DMS79 (cell line): ENCODE data around the gene NDUFA6.
A peak's percentile ranks its signal among the peaks of the same experiment; 100 is the strongest.
"Not testable (repeated sequence)": the region's sequence is repeated elsewhere in the genome, so short reads cannot be mapped to it uniquely, and the experiment has no call there.

Experiments
- DNase-seq: peaks from one replicate; lab custom pipeline; 2025; lab: John Stamatoyannopoulos, UW

NDUFA6 gene

DNA sequence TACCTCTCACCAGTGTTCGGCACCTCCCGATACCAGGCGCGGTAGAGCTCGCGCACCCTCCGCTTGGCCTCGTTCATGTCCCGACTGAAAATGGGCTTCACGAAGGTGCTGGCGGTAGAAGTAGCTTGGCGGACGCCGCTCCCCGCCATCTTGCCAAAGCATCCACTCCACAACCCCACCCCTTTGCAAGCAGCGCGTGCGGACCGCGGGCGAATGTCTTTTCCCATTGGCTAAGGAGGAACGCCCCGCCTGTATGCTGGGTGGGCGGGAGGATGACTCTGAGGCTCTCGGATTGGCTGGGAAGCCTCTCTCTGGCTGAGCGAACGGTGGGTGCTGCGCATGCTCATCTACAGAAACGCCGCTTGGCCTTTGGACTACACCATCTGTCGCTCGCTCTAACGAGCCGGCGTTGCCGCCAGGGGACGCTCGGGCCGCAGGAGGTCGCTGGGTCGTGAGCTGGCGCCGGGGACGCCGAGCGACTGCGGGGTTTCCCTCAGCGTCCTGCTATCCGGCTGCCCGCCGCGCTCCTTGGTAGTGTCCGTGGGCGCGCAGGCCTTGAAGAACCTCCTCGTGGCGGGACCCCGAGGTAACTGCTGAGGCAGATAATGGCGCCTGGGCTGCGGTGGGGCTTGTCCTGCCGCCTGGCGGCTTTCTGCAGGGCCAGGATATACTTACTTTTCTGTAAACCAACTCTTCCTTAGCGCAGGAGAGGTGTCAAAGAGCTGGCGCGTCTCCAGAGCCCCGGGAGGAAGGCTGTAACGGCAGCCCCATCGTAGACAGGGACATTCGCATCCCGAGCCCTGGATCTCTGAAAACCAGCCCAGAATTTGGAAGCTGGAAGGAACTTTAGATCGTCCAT lies at the start of gene NDUFA6:
Gene NDUFA6 (minus strand): TSS at position 177 of the 859 bp plus-strand sequence. CDS start 28 bp downstream, at position 149.
- DNase-seq = peak; percentile 90

DNA sequence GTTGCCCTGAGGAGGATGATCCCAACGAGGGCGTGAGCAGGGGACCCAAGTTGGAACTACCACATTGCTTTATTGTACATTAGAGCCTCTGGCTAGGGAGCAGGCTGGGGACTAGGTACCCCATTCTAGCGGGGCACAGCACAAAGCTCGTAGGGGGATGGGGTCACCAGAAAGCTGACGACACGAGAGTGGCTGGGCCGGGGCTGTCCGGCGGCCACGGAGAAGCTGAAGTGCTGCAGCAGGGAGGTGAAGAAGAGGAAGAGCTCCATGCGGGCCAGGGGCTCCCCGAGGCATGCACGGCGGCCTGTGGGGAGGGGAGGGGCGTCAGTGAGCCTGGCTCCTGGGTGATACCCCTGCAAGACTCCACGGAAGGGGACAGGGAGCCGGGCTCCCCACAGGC lies 49.6 kb upstream of the NDUFA6 start:
- not testable (repeated sequence) for DNase-seq

DNA sequence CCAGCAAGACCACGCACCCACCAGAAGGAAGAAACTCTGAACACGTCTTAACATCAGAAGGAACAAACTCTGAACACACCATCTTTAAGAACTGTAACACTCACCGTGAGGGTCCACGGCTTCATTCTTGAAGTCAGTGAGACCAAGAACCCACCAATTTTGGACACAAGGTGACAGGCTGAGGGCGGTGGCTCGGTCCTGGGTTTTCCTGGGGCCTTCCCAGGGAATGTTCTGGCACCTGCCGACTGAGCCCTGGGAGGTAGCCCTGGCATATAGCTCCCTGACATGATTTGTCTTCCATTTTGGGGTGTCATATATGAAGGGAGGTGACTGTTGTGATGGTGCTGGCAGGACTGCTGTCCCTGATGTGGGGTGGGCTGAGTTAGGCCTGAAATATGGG lies 48.9 kb upstream of the NDUFA6 start:
- not testable (repeated sequence) for DNase-seq

DNA sequence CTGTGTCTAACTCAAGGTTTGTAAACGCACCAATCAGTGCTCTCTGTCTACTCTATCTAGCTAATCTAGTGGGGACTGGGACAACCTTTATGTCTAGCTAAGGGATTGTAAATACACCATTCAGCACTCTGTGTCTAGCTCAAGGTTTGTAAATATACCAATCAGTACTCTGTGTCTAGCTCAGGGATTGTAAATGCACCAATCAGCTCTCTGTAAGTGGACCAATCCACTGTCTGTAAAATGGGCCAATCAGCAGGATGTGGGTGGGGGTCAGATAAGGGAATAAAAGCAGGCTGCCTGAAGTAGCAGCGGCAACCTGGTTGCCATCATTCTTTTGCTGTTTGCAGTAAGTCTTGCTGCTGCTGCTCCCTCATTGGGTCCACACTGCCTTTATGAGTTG lies 48.4 kb upstream of the NDUFA6 start:
- DNase-seq = no peak

DNA sequence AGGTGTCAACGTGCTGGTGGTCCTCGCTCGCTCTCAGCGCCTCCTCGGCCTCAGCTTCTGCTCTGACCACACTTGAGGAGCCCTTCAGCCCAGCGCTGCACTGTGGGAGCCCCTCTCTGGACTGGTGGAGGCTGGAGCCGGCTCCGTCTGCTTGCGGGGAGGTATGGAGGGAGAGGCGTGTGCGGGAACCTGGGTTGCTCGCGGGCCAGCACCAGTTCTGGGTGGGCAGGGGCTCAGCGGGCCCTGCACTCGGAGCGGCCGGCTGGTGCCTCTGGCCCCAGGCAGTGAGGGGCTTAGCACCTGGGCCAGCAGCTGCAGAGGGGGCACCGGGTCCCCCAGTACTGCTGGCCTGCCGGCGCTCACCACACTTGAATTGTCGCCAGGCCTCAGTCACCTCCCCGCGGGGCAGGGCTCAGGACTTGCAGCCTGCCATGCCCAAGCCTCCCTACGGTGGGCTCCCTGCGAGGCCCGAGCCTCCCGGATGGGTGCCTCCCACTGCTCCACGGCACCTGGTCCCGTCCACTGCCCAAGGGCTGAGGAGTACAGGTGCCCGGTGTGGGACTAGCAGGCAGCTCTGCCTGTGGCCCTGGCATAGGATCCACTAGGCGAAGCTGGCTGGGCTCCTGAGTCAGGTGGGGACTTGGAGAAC lies 47.7 kb upstream of the NDUFA6 start:
- DNase-seq = no peak

DNA sequence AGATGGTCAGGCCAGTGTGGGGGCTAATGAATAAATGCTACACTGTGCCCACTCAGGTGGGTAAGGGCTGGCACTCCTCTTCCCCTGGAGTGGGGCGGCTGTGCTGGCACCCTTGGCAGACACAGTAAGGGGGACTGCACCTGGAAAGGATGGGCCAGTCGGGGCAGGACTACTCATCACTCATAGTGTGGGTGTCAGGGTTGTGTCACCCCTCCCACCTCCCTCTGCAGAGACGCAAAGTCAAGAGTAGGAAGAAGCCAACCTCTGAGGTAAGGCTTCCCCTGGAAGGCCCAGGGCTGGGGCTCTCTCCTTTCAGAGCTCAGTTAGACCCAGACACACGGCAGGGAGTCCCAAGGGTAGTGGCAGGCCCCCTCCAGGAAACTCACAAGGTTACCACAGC lies 45.1 kb upstream of the NDUFA6 start:
- not testable (repeated sequence) for DNase-seq

DNA sequence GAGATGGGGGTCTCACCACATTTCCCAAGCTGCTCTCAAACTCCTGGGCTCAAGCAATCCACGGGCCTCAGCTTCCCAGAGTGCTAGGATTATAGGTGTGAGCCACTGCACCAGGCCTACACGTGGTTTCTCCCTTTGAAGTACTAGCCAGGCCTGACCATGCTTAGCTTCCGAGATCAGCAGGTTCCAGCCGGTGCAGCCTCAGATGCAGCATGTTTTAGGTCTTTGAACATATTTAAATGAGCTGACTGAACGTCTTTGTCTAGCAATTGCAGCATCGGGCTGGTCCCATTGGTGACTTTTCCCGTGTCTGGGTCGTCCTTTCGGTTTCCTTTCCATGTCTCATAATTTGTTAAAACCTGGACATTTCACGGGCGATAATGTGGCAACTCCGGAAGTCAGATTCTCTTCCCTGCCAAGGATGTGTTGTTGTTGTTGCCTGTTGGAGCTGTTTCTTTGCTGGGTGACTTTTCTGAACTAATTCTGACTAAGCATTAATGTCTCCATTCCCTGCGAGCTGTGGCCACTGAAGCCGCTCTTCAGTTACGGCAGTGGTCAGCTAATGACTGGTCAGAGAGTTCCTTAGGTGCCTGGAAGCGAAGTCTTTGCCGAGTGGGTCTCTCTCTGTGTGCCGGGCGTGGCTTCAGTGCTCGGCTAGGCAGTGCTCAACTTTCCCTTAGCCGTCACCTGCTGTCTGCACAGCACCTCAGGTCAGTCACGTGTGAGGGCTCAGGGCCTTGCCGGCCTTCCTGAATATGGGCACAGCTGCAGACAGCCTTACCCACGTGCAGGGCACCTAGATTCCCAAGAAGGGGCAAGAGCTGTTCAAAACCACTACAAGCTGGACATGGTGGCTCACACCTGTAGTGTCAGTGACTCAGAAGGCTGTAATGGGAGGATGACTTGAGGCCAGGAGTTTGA lies 43.8 kb upstream of the NDUFA6 start:
- no peak for DNase-seq

DNA sequence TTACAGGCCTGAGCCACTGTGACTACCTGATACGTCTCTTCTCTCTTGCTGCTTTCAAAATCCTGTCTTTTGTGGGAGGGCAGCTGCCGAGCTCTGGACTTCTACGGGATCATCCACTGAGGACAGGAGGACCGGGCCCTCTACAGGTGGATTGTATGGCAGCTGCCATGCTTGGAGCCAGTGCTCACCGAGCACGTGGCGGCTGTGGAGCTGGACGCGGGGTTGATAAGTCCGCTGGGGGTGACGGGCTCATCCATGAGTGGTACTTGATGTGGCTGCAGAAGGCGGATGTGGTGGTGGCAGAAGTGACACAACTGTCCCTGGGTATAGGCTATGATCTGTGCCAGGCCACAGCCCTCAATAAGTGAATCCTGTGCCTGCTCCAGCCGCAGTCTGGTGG lies 41.9 kb upstream of the NDUFA6 start:
- DNase-seq = no peak

DNA sequence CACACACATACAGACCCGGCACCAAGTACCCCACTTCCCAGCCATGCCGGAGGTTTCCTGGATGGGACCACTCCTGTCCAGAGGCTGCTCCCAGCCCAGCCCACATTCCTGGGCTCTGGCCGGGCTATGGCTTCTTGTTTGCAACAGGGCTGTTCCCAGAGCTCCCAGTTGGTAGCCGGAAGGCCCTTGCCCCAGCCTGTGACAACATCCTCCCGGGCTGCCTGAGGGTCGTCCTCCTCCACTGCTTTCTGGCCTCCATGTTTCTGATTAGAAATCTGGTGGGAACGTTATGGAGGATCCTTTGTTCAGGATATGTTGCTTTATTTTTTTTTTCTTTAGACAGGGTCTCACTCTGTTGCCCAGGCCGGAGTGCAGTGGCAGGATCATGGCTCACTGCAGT lies 41.0 kb upstream of the NDUFA6 start:
- no peak for DNase-seq

DNA sequence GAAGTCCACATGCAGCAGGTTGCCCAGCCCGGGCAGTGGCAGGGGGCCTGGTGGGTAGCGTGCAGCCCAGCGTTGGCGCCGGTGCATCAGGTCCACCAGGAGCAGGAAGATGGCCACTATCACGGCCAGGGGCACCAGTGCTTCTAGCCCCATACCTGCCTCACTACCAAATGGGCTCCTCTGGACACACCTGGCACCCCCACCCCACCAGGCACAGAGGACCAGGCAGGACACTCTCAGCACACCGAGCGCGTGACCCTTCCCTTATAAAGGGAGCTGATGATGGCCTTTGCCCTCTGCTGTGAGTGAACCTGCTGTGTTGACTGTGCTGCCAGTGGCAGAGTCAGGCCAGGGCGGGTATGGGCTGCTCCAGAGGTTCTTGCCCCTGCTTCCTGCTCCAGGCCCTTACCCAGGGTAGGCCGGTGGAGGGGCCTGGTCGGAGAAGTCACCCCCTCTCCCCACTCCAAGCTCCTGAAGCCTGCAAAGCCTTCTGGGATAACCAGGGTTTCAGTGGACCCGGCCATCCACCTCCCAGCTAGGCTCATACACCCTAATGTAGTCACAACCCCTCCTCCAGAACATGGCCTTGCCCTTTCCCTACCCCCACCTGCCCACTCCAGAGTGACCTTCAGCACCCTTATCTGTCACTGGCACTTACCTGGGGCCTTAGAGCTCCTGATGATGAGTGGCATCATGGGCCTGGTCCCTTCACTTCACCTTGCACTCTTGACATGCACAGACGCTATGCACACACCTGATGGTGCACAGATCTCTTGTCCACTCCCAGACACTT lies 40.3 kb upstream of the NDUFA6 start, which contains the start of gene CYP2D6:
Gene CYP2D6 (minus strand): TSS at position 172 of the 793 bp plus-strand sequence. CDS start 19 bp downstream, at position 153.
- DNase-seq = not testable (repeated sequence)

DNA sequence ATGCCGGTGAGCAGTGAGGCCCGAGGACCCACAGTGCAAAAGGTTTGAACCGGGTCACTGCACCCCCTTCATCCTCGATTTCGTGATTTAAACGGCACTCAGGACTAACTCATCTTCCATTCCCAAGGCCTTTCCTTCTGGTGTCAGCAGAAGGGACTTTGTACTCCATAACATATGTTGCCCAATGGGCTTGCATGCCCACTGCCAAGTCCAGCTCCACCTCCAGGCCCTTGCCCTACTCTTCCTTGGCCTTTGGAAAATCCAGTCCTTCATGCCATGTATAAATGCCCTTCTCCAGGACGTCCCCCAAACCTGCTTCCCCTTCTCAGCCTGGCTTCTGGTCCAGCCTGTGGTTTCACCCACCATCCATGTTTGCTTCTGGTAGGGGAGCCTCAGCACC lies 39.6 kb upstream of the NDUFA6 start:
- DNase-seq = not testable (repeated sequence)

DNA sequence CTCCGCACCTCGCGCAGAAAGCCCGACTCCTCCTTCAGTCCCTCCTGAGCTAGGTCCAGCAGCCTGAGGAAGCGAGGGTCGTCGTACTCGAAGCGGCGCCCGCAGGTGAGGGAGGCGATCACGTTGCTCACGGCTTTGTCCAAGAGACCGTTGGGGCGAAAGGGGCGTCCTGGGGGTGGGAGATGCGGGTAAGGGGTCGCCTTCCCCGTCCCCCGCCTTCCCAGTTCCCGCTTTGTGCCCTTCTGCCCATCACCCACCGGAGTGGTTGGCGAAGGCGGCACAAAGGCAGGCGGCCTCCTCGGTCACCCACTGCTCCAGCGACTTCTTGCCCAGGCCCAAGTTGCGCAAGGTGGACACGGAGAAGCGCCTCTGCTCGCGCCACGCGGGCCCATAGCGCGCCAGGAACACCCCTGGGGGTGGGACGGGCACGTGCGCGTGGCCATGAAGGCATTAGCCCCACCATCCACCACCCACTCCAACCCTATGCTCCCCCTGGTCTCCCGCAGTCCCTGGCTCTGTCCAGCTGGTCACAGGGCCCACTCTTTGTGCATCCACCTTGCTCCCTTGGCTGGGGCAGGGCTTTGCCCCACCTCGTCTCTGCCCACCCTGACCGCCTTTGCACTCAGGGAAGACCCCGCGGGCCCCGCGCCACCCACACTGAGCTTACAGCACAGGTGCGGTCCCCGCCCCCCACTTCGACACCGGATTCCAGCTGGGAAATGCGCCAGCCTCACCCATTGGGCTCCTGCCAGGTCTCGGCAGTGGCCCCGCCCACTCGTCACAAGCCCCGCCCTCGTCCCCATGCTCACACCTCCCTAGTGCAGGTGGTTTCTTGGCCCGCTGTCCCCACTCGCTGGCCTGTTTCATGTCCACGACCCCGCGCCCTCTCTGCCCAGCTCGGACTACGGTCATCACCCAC lies 38.5 kb upstream of the NDUFA6 start:
- DNase-seq = not testable (repeated sequence)

DNA sequence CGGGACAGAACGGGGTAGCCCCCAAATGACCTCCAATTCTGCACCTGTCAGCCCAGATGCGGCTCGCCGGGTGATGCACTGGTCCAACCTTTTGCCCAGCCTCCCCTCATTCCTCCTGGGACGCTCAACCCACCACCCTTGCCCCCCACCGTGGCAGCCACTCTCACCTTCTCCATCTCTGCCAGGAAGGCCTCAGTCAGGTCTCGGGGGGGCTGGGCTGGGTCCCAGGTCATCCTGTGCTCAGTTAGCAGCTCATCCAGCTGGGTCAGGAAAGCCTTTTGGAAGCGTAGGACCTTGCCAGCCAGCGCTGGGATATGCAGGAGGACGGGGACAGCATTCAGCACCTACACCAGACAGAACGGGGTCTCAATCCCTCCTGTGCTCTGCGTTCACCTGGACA lies 37.4 kb upstream of the NDUFA6 start:
- not testable (repeated sequence) for DNase-seq

DNA sequence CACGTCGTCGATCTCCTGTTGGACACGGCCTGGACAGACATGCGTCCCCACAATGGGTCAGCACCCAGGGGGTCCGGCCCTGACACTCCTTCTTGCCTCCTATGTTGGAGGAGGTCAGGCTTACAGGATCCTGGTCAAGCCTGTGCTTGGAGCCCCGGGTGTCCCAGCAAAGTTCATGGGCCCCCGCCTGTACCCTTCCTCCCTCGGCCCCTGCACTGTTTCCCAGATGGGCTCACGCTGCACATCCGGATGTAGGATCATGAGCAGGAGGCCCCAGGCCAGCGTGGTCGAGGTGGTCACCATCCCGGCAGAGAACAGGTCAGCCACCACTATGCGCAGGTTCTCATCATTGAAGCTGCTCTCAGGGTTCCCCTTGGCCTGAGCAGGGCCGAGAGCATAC lies 37.0 kb upstream of the NDUFA6 start:
- no peak for DNase-seq

DNA sequence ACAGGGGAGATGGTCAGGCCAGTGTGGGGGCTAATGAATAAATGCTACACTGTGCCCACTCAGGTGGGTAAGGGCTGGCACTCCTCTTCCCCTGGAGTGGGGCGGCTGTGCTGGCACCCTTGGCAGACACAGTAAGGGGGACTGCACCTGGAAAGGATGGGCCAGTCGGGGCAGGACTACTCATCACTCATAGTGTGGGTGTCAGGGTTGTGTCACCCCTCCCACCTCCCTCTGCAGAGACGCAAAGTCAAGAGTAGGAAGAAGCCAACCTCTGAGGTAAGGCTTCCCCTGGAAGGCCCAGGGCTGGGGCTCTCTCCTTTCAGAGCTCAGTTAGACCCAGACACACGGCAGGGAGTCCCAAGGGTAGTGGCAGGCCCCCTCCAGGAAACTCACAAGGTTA lies 33.0 kb upstream of the NDUFA6 start:
- DNase-seq = not testable (repeated sequence)

DNA sequence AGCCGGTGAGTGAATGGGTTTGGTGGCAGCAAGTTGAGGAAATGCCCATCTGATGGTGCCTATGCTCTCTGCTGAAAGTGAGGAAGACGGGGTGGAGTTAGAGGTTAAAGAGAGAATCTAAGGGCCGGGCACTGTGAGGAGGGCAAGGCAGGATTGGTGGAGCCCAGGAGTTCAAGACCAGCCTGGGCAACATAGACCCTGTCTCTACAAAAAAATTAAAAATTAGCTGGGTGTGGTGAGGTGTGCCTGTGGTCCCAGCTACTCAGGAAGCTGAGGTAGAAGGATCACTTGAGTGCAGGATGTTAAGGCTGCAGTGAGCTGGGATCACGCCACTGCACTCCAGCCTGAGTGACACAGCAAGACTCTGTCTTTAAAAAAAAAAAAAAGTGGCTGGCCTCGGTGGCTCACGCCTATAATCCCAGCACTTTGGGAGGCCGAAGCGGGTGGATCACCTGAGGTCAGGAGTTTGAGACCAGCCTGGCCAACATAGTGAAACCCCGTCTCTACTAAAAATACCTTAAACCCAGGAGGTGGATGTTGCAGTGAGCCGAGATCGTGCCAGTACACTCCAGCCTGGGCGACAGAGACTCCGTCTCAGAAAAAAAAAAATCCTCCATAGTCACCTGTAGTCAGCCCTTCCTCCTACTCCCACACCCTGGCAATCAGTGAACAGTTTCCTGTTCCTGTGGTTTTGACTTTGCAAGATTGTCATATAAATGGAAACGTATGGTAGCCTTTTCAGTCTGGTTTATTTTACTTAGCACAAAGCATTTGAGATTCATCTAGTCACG lies 29.9 kb upstream of the NDUFA6 start:
- not testable (repeated sequence) for DNase-seq

DNA sequence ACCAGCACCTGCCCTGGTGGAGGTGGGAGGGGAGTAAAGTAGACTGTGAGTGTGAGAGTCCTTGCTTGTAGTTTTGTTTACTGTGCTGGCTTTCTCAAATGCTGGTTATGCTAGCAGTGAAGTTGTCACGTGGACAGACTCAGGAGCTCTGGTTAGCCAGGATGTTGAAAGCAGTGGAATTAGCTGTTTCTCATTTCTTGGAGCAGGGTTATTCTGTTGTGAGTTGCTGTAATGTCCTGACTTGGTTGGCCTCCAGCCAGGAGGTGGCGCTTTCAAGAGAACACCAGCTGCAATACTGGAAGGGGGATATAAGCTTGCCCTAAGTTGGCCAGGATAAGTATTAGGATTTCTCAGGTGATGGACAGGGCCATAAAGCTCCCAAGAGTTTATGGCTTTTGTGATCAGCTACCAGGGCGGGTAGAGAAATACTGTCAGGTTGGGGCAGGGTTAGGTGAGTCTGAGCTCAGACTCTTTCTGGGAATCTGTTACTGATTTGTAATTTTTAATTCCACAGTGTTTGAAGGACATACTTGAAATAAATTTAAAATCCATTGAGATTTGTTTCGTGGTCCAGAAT lies 26.4 kb upstream of the NDUFA6 start:
- DNase-seq = no peak

DNA sequence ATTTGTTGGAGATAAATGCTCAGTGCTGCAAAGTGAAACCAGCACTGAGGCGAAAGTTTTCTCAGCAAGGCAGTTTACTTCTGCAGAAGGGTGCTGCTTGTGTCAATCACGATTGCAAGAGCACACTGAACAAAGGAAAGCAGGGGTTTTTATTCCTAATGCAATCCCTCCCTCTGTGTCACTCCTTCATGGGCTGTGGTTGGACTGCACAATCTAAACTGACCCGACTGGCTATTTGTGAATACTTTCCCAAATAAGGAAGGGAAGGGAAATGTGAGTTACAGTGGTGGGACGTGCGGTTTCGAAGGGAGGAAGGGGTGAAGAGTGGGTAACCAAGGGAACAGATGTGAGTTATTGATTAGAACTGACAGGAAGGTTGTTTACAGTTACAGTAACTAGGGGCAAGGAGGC lies 24.9 kb upstream of the NDUFA6 start:
- DNase-seq = not testable (repeated sequence)

DNA sequence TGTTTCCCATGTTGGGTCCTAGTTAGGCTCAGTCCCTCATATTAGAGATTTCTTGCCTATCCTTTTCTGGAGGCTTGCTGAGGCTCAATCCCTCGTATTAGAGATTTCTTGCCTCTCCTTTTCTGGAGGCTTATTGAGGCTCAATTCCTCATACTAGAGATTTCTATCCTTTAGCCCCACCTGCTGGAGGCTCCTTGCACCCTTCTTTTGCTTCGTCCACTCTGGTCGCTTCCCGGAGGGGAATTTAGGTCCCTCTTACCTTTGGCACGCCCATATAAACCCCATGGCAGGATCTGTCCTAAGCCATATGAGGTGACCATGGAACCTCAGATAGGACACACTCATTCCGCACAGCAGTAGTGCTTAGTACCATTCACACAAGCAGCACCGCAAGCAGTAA lies 24.1 kb upstream of the NDUFA6 start:
- no peak for DNase-seq
